Body of pancreas (tissue), 4 donors: Measurements from ENCODE around the gene M1AP. TPM values are rescaled to one million over a fixed set of nuclear protein-coding genes. Genes with fewer than 3 reads are reported as not detected.

Experiments
- ATAC-seq: fragments of 150-250 bp; one replicate; pipeline ENCODE4 v1.9.1; 2016
- DNase-seq, 4 donors: peaks; one replicate each; pipeline ENCODE4 v3.0.0-alpha.2; 2019
- H3K27ac ChIP-seq, 4 donors: fragments of 200-600 bp; sonication (generic); 1 replicate in 3 of 4; 2 replicates in 1 of 4; pipeline versions ENCODE4 v1.5.1 to v1.6.1; 2016 to 2019; ENCODE audit warnings: mild to moderate bottlenecking in 1 of 4, mixed read lengths in 1 of 4, moderate library complexity in 1 of 4
- H3K27me3 ChIP-seq, 2 donors: fragments of 200-600 bp; sonication (generic); one replicate each; pipeline ENCODE4 v1.6.0; 2016; ENCODE audit warnings: mild to moderate bottlenecking in 1 of 2
- H3K36me3 ChIP-seq, 2 donors: fragments of 200-600 bp; sonication (generic); replicated peaks in 1 of 2; 2 replicates each; pipeline ENCODE4 v1.5.1; 2016; ENCODE audit warnings: low read depth in 2 of 2; ENCODE audit not compliant: insufficient read depth in 1 of 2
- H3K4me1 ChIP-seq: fragments of 200-600 bp; sonication (generic); one replicate; pipeline ENCODE4 v1.6.0; 2016
- H3K4me3 ChIP-seq, 2 donors: fragments of 200-600 bp; sonication (generic); 1 replicate in 1 of 2; 2 replicates in 1 of 2; pipeline ENCODE4 v1.5.1; 2016 to 2019
- H3K9me3 ChIP-seq, 3 donors: fragments of 200-600 bp; sonication (generic); 1 replicate in 2 of 3; 2 replicates in 1 of 3; pipeline ENCODE4 v1.5.1; 2016
- CTCF ChIP-seq, 7 experiments: fragments of 450-650 bp in 4 of 7; fragments of 200-600 bp in 3 of 7; sonication (generic) in 3 of 7; IDR thresholded peaks; one replicate each; pipeline ENCODE4 v1.5.1; 2016 to 2019; ENCODE audit warnings: antibody characterized with exemption in 7 of 7
- POLR2A ChIP-seq, 3 donors: fragments of 450-650 bp; IDR thresholded peaks; one replicate each; pipeline ENCODE4 v1.6.1; 2016; ENCODE audit warnings: antibody characterized with exemption in 3 of 3, mild to moderate bottlenecking in 2 of 3
- WGBS, 2 donors: methylation state at CpG; one replicate each; pipeline ENCODE4 v1.1.5; 2017; 5-methylcytosine and 5-hydroxymethylcytosine counted together
- intact Hi-C: fragments of 100-400 bp; cut with DNase I; formaldehyde crosslinking; loops from one replicate; pipeline ENCODE4 v1.15.1; 2023
- total RNA-seq, 2 donors: library from RNA; depleted of rRNA; stranded (reverse); fragments of >200 nt; gene quantifications; one replicate each; pipeline ENCODE4 v1.1.0, GENCODE V29; 2016

M1AP gene
- total RNA-seq, 2 donors from 2014 or later: not detected

GRCh38 chr2:74552914-74553811, 95.0 kb downstream of the M1AP start:
- no peak for TF ChIP-seq CTCF (IDR thresholded peaks at IDR 0.05)
- no peak for TF ChIP-seq POLR2A (IDR thresholded peaks at IDR 0.05)
- intact Hi-C loops: no loop called here
- Histone ChIP-seq H3K27me3 (no peaks in the 10 kb centered on the region), H3K9me3 (no peaks in the 10 kb centered on the region), H3K4me1 (peaks cover 31% of the 10 kb centered on the region), H3K27ac (peak overlapping the region in 1 of 4 donors; percentile 85), H3K36me3 (no peaks in the 10 kb centered on the region), H3K4me3 (no peak overlapping the region)
- WGBS, 2 donors: 60 to 66% methylated on average over 19 to 27 of the region's 27 CpGs
- DNase-seq: no peak
- ATAC-seq: no peak

- H3K27me3 ChIP-seq: no peaks in the 10 kb centered on the region
- WGBS, 2 donors: 77 to 84% methylated on average over 9 to 21 of the region's 21 CpGs
Observed at GRCh38 chr2:74551942-74552913, 95.9 kb downstream of the M1AP start.

GRCh38 chr2:74551530-74551929, 96.6 kb downstream of the M1AP start:
- Histone ChIP-seq H3K27ac (no peak overlapping the region), H3K36me3 (no peaks in the 10 kb centered on the region), H3K4me3 (no peak overlapping the region), H3K27me3 (no peaks in the 10 kb centered on the region), H3K4me1 (peaks cover 33% of the 10 kb centered on the region), H3K9me3 (no peaks in the 10 kb centered on the region)
- DNase-seq (no peak), ATAC-seq (no peak)
- intact Hi-C loops: no loop called here
- no peak for TF ChIP-seq POLR2A (IDR thresholded peaks at IDR 0.05)
- TF ChIP-seq CTCF (IDR thresholded peaks at IDR 0.05): no peak

More at GRCh38 chr2:74551942-74552913, 95.9 kb downstream of the M1AP start:
- ATAC-seq (no peak), DNase-seq (no peak)
- TF ChIP-seq CTCF (IDR thresholded peaks at IDR 0.05) (no peak), POLR2A (IDR thresholded peaks at IDR 0.05) (no peak)
- Histone ChIP-seq H3K36me3 (no peaks in the 10 kb centered on the region), H3K27ac (no peak overlapping the region), H3K4me3 (no peak overlapping the region), H3K9me3 (no peaks in the 10 kb centered on the region), H3K4me1 (peaks cover 33% of the 10 kb centered on the region)
- intact Hi-C loops: no loop called here

- no peak for DNase-seq
- intact Hi-C loops: no loop called here
- 90 to 91% methylated on average over 7 of the region's 7 CpGs for WGBS, 2 donors
Observed at GRCh38 chr2:74550231-74550630, 97.9 kb downstream of the M1AP start.

More at GRCh38 chr2:74550231-74550630, 97.9 kb downstream of the M1AP start:
- Histone ChIP-seq H3K4me1 (peaks cover 28% of the 10 kb centered on the region), H3K4me3 (no peak overlapping the region), H3K36me3 (no peaks in the 10 kb centered on the region), H3K9me3 (no peaks in the 10 kb centered on the region), H3K27ac (no peak overlapping the region), H3K27me3 (no peaks in the 10 kb centered on the region)
- ATAC-seq: no peak
- TF ChIP-seq POLR2A (IDR thresholded peaks at IDR 0.05): no peak
- no peak for TF ChIP-seq CTCF (IDR thresholded peaks at IDR 0.05)
